Activated T-cell treated with anti-CD3 and anti-CD28 coated beads for 24 hours (primary cell): ENCODE data around the gene VANGL2.

ENCODE experiments used
- DNase-seq: peaks from one replicate; pipeline ENCODE4 v3.0.0-alpha.2; 2020; ENCODE audit warnings: low read depth

VANGL2 gene

GRCh38 chr1:160405331-160405877 is 5.0 kb downstream of the VANGL2 start:
- DNase-seq, result no peak

GRCh38 chr1:160406131-160406968 is 6.0 kb downstream of the VANGL2 start:
- DNase-seq, result no peak

GRCh38 chr1:160407839-160408801 is 7.8 kb downstream of the VANGL2 start:
- no peak for DNase-seq

GRCh38 chr1:160408864-160409263 is 8.5 kb downstream of the VANGL2 start:
- no peak for DNase-seq

GRCh38 chr1:160409486-160409885 is 9.1 kb downstream of the VANGL2 start:
- no peak for DNase-seq

GRCh38 chr1:160410406-160411005 is 10.1 kb downstream of the VANGL2 start:
- DNase-seq, result no peak

- no peak for DNase-seq
These were observed 11.1 kb downstream of the VANGL2 start for GRCh38 chr1:160411271-160412027.

GRCh38 chr1:160412028-160412362 is 11.6 kb downstream of the VANGL2 start:
- no peak for DNase-seq

- DNase-seq, result no peak
These were observed 13.4 kb downstream of the VANGL2 start for GRCh38 chr1:160413716-160414115.

GRCh38 chr1:160414881-160415280 is 14.5 kb downstream of the VANGL2 start:
- DNase-seq, result no peak

- no peak for DNase-seq
These were observed 15.4 kb downstream of the VANGL2 start for GRCh38 chr1:160415696-160416290.

GRCh38 chr1:160416369-160416768 is 16.0 kb downstream of the VANGL2 start:
- no peak for DNase-seq

- DNase-seq, result no peak
These were observed 18.1 kb downstream of the VANGL2 start for GRCh38 chr1:160418483-160418882.

GRCh38 chr1:160419150-160419837 is 18.9 kb downstream of the VANGL2 start:
- no peak for DNase-seq

- no peak for DNase-seq
These were observed 19.4 kb downstream of the VANGL2 start for GRCh38 chr1:160419838-160420169.

- no peak for DNase-seq
These were observed 20.8 kb downstream of the VANGL2 start for GRCh38 chr1:160420881-160421842.

- DNase-seq, result no peak
These were observed 21.5 kb downstream of the VANGL2 start for GRCh38 chr1:160421881-160422280.

GRCh38 chr1:160423966-160424365 is 23.6 kb downstream of the VANGL2 start:
- no peak for DNase-seq

- no peak for DNase-seq
These were observed 25.5 kb downstream of the VANGL2 start for GRCh38 chr1:160425847-160426246.
